Adrenal gland (tissue), 5 donors: ENCODE data around the gene PRR18.
"Not testable (repeated sequence)": the region's sequence is repeated elsewhere in the genome, so short reads cannot be mapped to it uniquely, and the experiment has no call there.

ENCODE experiments used
- POLR2A ChIP-seq, 2 donors: fragments of 450-650 bp; IDR thresholded peaks; one replicate each; pipeline ENCODE4 v1.6.1; 2017; ENCODE audit warnings: antibody characterized with exemption in 2 of 2, mild to moderate bottlenecking in 2 of 2, moderate library complexity in 1 of 2
- TF ChIP-seq, protein P1 (sequence below), 6 experiments: fragments of 450-650 bp in 4 of 6; fragments of 200-600 bp in 2 of 6; sonication (generic) in 1 of 6; IDR thresholded peaks; 1 replicate in 5 of 6; 2 replicates in 1 of 6; pipeline versions ENCODE4 v1.5.1 to v1.8.0; 2016 to 2021; ENCODE audit warnings: antibody characterized with exemption in 6 of 6, mild to moderate bottlenecking in 2 of 6, moderate library complexity in 1 of 6
- donor health status: DM: no; HTN: no; CAD: no.

- TF ChIP-seq, protein P1, sequence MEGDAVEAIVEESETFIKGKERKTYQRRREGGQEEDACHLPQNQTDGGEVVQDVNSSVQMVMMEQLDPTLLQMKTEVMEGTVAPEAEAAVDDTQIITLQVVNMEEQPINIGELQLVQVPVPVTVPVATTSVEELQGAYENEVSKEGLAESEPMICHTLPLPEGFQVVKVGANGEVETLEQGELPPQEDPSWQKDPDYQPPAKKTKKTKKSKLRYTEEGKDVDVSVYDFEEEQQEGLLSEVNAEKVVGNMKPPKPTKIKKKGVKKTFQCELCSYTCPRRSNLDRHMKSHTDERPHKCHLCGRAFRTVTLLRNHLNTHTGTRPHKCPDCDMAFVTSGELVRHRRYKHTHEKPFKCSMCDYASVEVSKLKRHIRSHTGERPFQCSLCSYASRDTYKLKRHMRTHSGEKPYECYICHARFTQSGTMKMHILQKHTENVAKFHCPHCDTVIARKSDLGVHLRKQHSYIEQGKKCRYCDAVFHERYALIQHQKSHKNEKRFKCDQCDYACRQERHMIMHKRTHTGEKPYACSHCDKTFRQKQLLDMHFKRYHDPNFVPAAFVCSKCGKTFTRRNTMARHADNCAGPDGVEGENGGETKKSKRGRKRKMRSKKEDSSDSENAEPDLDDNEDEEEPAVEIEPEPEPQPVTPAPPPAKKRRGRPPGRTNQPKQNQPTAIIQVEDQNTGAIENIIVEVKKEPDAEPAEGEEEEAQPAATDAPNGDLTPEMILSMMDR (IDR thresholded peaks at IDR 0.05) = not testable (repeated sequence)
- not testable (repeated sequence) for TF ChIP-seq POLR2A (IDR thresholded peaks at IDR 0.05)
Measured at GRCh38 chr6:166344921-166345320, 36.7 kb upstream of the PRR18 start.
